GM12891 (cell line): ENCODE data around the gene CPNE8.

ENCODE experiments used
- PAX5 ChIP-seq: IDR thresholded peaks from 2 replicates; pipeline ENCODE4 v1.6.1; 2011; ENCODE audit warnings: low read length, moderate library complexity, mild to moderate bottlenecking; ENCODE audit not compliant: insufficient read depth, severe bottlenecking
- POLR2A ChIP-seq: IDR thresholded peaks from 2 replicates; pipeline ENCODE4 v1.6.1; 2011; ENCODE audit warnings: low read depth, low read length, control low read depth
- POLR2AphosphoS5 ChIP-seq: IDR thresholded peaks from 2 replicates; pipeline ENCODE4 v1.6.1; 2011; ENCODE audit warnings: low read depth, low read length, control low read depth
- POU2F2 ChIP-seq: IDR thresholded peaks from 2 replicates; pipeline ENCODE4 v1.6.1; 2011; ENCODE audit warnings: low read depth, mild to moderate bottlenecking, control low read depth, low read length, moderate library complexity
- SPI1 ChIP-seq: IDR thresholded peaks from 2 replicates; pipeline ENCODE4 v1.6.1; 2011; ENCODE audit warnings: low read depth, low read length, control low read depth
- TAF1 ChIP-seq: IDR thresholded peaks from 2 replicates; pipeline ENCODE4 v1.6.1; 2011; ENCODE audit warnings: low read depth, low read length, control low read depth

- no peak for TF ChIP-seq POLR2AphosphoS5
- TF ChIP-seq POLR2A = no peak
- no peak for TF ChIP-seq SPI1
- no peak for TF ChIP-seq TAF1
- TF ChIP-seq POU2F2 = no peak
- TF ChIP-seq PAX5 = no peak
Measured at GRCh38 chr12:38628288-38628687, 277.1 kb downstream of the CPNE8 start.
